ENCODE data around the gene ARMC9. TPM values are rescaled to one million over a fixed set of nuclear protein-coding genes. Genes with fewer than 3 reads are reported as not detected.
"Not testable (repeated sequence)": the region's sequence is repeated elsewhere in the genome, so short reads cannot be mapped to it uniquely, and the experiment has no call there.

The ARMC9 gene
- total RNA-seq, 1 donor = 0.73 TPM

DNA sequence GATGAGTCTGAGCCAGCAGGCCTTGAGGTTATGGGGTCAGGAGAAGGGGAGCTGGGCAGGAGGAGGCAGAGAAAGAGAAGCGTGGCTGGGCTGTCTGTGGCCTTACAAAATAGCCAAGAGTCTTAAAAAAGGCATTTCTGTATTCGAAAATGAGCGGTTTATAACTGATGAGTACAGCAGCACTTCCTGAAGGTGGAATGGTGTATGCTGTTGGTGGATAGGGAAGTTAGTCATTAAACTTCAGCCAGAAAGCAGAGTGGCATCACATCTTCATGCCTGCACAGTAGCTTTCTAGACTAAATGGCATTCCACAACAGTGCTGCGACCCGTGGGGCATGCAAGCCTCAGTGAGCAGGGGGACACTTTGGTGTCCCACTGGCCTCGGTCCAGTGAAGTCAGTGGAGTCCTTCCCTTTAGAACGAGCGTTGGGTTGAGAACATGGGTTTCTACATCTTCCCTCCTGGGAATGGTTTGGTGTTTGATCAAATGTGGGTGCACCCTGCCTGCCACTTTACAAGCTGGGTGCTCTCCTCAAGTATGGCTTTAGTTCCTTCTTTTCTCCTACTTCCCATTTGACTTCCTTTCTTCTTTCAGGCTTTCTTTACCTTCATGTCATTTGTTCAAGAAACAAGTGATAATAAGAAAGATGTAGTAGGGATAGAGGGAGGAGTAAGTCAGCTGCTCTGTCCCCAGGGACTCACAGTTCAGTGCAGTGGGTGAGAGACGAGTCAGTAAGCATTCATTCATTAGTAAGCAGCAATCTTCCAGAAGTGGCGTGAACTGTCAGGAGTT lies 96.3 kb downstream of the ARMC9 start:
- Histone ChIP-seq H3K4me1 (ENCODE audit: insufficient read depth, low read length) (peaks cover 29% of the 10 kb centered on the region), H3K27me3 (ENCODE audit: insufficient read depth, low read length) (no peaks in the 10 kb centered on the region), H3K9me3 (ENCODE audit: low read depth, low read length) (no peaks in the 10 kb centered on the region), H3K4me3 (ENCODE audit: low read length) (no peak overlapping the region)

DNA sequence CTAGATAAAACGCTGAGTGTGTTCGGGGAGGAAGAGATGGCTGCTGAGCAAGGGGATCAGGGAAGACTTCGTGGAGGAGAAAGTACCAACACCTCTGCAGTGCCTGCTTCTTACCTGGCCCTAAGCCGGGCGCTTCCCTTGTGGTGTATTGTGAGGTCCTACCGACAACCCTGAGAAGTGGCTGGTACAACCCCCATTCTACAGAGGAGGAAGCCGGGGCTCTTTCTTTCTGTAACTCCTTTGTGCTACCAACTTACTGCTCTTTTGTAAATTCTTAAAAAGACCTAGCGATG lies 96.9 kb downstream of the ARMC9 start:
- Histone ChIP-seq H3K27me3 (ENCODE audit: insufficient read depth, low read length) (no peaks in the 10 kb centered on the region), H3K9me3 (ENCODE audit: low read depth, low read length) (no peaks in the 10 kb centered on the region), H3K4me1 (ENCODE audit: insufficient read depth, low read length) (peaks cover 35% of the 10 kb centered on the region)

DNA sequence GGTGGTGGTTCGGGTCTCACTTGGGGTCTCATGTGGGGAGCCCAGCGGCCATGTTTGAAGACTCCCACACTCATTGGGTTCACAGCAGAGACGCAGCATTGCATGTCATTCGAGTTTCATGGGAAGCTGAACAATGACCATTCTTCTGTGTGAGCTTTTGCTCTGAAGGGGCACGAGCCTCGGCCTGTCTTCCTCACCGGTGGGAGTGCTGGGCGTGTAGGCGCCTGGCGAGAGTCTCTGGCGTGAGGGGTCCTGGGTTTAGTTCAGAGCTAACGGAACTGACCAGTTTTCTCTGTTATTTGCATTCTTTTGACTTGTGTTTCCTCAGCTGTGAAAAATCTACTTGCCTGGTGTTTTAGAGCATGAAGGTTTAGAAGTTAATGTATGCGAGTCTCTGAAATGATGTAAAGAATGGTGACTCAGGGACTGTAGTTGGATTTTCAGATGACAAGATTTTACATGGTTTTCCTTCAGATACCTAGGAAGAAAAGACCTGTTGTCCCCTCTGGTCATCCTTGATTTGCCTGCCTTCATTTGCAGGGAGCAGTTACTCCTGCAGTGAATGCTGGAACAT lies 98.1 kb downstream of the ARMC9 start:
- Histone ChIP-seq H3K4me1 (ENCODE audit: insufficient read depth, low read length) (peaks cover 45% of the 10 kb centered on the region), H3K27me3 (ENCODE audit: insufficient read depth, low read length) (no peaks in the 10 kb centered on the region), H3K4me3 (ENCODE audit: low read length) (no peak overlapping the region), H3K9me3 (ENCODE audit: low read depth, low read length) (no peaks in the 10 kb centered on the region)

More for the DNA sequence above, 96.9 kb downstream of the ARMC9 start:
- H3K4me3 ChIP-seq (ENCODE audit: low read length) = no peak overlapping the region

DNA sequence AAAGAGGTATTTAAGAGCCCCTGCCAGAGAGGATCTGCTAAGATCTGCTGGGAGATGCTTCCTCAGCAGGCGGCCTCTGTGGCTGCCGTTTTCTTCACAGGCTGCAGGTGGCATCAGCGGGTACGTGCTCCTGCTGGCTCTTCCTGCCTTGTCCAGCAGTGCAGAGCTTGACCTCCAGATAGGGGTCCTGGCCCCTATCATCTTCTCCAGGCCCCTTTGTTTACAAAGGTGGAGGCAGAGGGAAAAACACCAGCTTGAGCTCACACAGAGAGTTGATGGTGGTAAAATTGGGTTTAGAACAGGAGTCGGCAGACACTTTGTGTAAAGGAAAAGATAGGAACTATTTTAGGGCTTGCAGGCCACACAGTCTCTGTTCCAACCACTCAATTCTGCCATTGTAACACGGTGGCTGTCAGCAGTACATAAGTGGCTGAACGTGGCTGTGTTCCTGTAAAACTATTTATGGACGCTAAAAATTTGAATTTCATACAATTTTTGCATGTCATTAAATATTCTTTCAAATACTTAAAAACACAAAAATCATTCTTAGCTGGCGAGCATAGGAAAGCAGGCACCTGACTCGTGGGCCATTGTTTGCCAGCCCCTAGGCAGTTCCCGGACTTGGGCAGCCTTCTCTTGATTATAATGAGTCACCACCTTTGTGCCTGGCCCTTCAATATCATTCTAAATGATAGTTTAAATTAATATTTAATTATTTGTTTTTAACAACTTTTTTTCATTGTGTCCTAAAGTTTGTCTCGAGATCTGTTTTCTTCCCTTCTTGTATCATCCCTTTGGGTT lies 98.9 kb downstream of the ARMC9 start:
- no peaks in the 10 kb centered on the region for H3K9me3 ChIP-seq (ENCODE audit: low read depth, low read length)
- H3K4me1 ChIP-seq (ENCODE audit: insufficient read depth, low read length) = peaks cover 48% of the 10 kb centered on the region
- no peak overlapping the region for H3K4me3 ChIP-seq (ENCODE audit: low read length)
- H3K27me3 ChIP-seq (ENCODE audit: insufficient read depth, low read length) = no peaks in the 10 kb centered on the region

- Histone ChIP-seq H3K4me3 (ENCODE audit: low read length) (no peak overlapping the region), H3K27me3 (ENCODE audit: insufficient read depth, low read length) (no peaks in the 10 kb centered on the region), H3K4me1 (ENCODE audit: insufficient read depth, low read length) (peaks cover 48% of the 10 kb centered on the region), H3K9me3 (ENCODE audit: low read depth, low read length) (no peaks in the 10 kb centered on the region)
These were observed 99.7 kb downstream of the ARMC9 start for GRCh38 chr2:231298091-231298490.

- Histone ChIP-seq H3K9me3 (ENCODE audit: low read depth, low read length) (no peaks in the 10 kb centered on the region), H3K4me1 (ENCODE audit: insufficient read depth, low read length) (peaks cover 44% of the 10 kb centered on the region), H3K4me3 (ENCODE audit: low read length) (no peak overlapping the region), H3K27me3 (ENCODE audit: insufficient read depth, low read length) (no peaks in the 10 kb centered on the region)
These were observed 100.8 kb downstream of the ARMC9 start for GRCh38 chr2:231299267-231299666.

DNA sequence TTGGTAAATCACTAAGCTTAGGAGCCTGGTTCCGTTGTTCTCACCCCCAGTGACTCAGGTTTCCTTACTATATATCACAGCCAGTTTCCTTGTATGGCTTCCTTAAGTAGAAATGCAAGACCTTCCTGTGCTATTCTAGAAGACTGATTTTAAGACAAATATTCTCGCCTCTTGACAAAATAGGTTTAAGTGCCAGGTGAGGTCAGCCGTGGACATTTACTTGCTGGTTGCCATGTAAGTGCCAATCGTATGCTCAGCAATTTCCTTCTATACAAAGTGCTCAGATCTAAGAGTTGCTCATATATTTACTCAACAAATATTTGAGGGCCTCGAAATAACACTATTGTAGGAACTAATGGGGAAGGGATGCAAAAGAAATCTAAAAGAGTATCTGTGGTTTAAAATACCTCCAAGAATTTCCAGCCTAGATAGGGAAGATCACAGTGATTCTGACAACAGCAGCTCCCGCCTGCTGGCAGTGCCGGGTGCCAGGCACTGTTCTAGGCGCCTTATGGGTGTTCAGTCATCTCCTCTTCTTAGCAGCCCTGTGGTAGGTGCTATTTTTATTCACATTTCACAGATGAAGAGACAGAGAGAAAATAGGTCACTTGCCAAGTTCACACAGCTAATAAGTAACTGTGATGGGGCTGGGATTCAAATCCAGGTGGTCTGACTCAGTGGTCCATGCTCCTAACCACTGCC lies 101.7 kb downstream of the ARMC9 start:
- Histone ChIP-seq H3K4me1 (ENCODE audit: insufficient read depth, low read length) (peaks cover 35% of the 10 kb centered on the region), H3K9me3 (ENCODE audit: low read depth, low read length) (no peaks in the 10 kb centered on the region), H3K27me3 (ENCODE audit: insufficient read depth, low read length) (no peaks in the 10 kb centered on the region), H3K4me3 (ENCODE audit: low read length) (no peak overlapping the region)

- H3K27me3 ChIP-seq (ENCODE audit: insufficient read depth, low read length) = no peaks in the 10 kb centered on the region
- H3K4me3 ChIP-seq (ENCODE audit: low read length) = no peak overlapping the region
- H3K4me1 ChIP-seq (ENCODE audit: insufficient read depth, low read length) = peaks cover 30% of the 10 kb centered on the region
- H3K9me3 ChIP-seq (ENCODE audit: low read depth, low read length) = no peaks in the 10 kb centered on the region
These were observed 102.3 kb downstream of the ARMC9 start for GRCh38 chr2:231300722-231301076.

GRCh38 chr2:231304259-231304658 lies 105.8 kb downstream of the ARMC9 start:
- H3K9me3 ChIP-seq (ENCODE audit: low read depth, low read length); H3K27me3 ChIP-seq (ENCODE audit: insufficient read depth, low read length); H3K4me3 ChIP-seq (ENCODE audit: low read length): not testable (repeated sequence)
- H3K4me1 ChIP-seq (ENCODE audit: insufficient read depth, low read length) = peaks cover 23% of the 10 kb centered on the region

- H3K9me3 ChIP-seq (ENCODE audit: low read depth, low read length) = no peaks in the 10 kb centered on the region
- peaks cover 14% of the 10 kb centered on the region for H3K4me1 ChIP-seq (ENCODE audit: insufficient read depth, low read length)
- no peak overlapping the region for H3K4me3 ChIP-seq (ENCODE audit: low read length)
- H3K27me3 ChIP-seq (ENCODE audit: insufficient read depth, low read length) = no peaks in the 10 kb centered on the region
These were observed 106.8 kb downstream of the ARMC9 start for GRCh38 chr2:231305221-231305620.

GRCh38 chr2:231306791-231307393 lies 108.5 kb downstream of the ARMC9 start:
- Histone ChIP-seq H3K9me3 (ENCODE audit: low read depth, low read length) (no peaks in the 10 kb centered on the region), H3K4me3 (ENCODE audit: low read length) (no peak overlapping the region), H3K27me3 (ENCODE audit: insufficient read depth, low read length) (no peaks in the 10 kb centered on the region), H3K4me1 (ENCODE audit: insufficient read depth, low read length) (peaks cover 14% of the 10 kb centered on the region)

GRCh38 chr2:231308219-231308618 lies 109.8 kb downstream of the ARMC9 start:
- Histone ChIP-seq H3K4me3 (ENCODE audit: low read length) (no peak overlapping the region), H3K4me1 (ENCODE audit: insufficient read depth, low read length) (peaks cover 14% of the 10 kb centered on the region), H3K27me3 (ENCODE audit: insufficient read depth, low read length) (no peaks in the 10 kb centered on the region), H3K9me3 (ENCODE audit: low read depth, low read length) (no peaks in the 10 kb centered on the region)

DNA sequence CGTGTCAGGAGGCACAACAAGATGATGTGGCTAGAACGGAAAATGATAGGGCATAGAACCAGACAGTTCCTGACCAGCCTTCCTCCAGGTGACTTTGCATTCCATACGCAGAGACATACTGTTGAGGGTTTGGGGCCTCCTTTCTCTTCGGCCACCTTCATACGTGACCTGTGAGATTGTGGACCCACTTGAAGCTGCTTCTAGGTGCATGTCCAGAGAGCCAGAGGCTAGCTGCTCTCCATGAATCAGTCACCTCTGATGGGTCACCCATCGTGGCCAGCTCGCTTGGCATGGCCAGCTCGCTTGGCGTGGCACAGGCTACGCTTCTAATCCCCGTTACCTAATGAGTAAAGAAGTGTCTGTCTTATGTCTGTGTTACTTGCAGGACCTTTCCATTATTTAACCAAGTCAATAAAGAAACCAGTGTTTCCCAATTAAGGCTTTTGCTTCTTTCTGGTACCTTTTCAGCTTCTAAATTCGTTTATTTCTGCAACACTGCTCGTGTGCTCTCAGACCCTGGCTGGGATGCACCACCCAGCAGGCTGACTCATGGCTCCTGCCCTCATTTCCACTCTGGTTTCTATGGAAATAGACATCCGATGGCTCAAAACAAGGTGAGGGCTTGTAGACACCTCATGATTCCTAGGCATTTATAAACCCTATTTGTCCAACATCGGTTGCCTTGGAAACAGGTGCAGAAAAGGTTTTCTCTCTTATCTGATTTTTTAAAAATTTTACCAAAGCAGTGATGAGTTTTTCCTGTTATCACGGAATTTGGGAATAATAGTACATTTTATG lies 110.4 kb downstream of the ARMC9 start:
- peaks cover 14% of the 10 kb centered on the region for H3K4me1 ChIP-seq (ENCODE audit: insufficient read depth, low read length)
- H3K9me3 ChIP-seq (ENCODE audit: low read depth, low read length) = no peaks in the 10 kb centered on the region
- H3K4me3 ChIP-seq (ENCODE audit: low read length) = no peak overlapping the region
- no peaks in the 10 kb centered on the region for H3K27me3 ChIP-seq (ENCODE audit: insufficient read depth, low read length)

DNA sequence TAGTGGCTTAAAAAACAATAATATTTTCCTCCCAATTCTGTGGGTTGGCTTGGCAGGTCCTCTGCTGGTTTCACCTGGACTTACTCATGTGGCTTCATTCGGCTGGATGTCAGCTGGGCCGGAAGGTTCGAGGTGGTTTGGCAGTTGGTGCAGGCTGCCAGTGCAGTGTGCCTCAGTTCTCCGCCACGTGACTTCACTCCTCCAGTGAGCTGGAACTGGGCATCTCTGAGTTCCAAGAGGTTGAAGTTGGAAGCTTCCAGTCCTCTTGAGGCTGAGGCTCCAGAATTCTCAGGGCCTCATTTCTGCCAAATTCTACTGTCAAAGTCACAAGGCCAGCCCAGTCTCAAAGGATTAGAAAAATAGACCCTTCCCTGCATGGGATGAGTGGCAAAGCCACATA lies 113.6 kb downstream of the ARMC9 start:
- Histone ChIP-seq H3K27me3 (ENCODE audit: insufficient read depth, low read length) (no peaks in the 10 kb centered on the region), H3K4me1 (ENCODE audit: insufficient read depth, low read length) (peaks cover 17% of the 10 kb centered on the region), H3K9me3 (ENCODE audit: low read depth, low read length) (no peaks in the 10 kb centered on the region), H3K4me3 (ENCODE audit: low read length) (no peak overlapping the region)

Measured in mononuclear cell (primary cell).